ENCODE data around the gene TMEM80. TPM values are rescaled to one million over a fixed set of nuclear protein-coding genes. Genes with fewer than 3 reads are reported as not detected.

Gene TMEM80
- total and polyA plus RNA-seq, 10 of the 15 experiments (the other 5 are each of a cell fraction or from before 2014, with no cell fraction given) = 6.7 to 30.9 (median 20.7) TPM

- Histone ChIP-seq H3K9ac (ENCODE audit: control insufficient read depth, insufficient read depth, low read length) (peak overlapping the region; percentile 5; the same call in 1 of the 2 replicates), H4K20me1 (ENCODE audit: control insufficient read depth, insufficient read depth) (peaks cover 2% of the 10 kb centered on the region; the same call in 1 of the 2 replicates), H3K9me3 (replicated peaks; ENCODE audit: control insufficient read depth, insufficient read depth, low read length) (no peaks in the 10 kb centered on the region), H3K36me3 (ENCODE audit: control insufficient read depth in 2 of 2, insufficient read depth in 2 of 2, low read length in 1 of 2) (no peaks in the 10 kb centered on the region; a peak in 1 of 4 replicates), H3K27me3 (replicated peaks in 1 of 2; ENCODE audit: control insufficient read depth in 2 of 2, insufficient read depth in 2 of 2, low read length in 1 of 2) (no peaks in the 10 kb centered on the region), H3K79me2 (ENCODE audit: control insufficient read depth, insufficient read depth, low read length) (peaks cover 52% of the 10 kb centered on the region), H3K4me1 (ENCODE audit: control insufficient read depth, insufficient read depth, low read length) (peaks cover 4% of the 10 kb centered on the region), H2AFZ (ENCODE audit: control insufficient read depth, low read depth, low read length) (no peak overlapping the region), H3K4me3 (0 out of 2 replicates have a peak overlapping the region, but pooled peaks have one; percentile 41), H3K27ac (ENCODE audit: control insufficient read depth, insufficient read depth) (peak overlapping the region; percentile 14; the same call in 1 of the 2 replicates), H3K4me2 (ENCODE audit: control insufficient read depth, insufficient read depth) (peak overlapping the region; percentile 95)
- in situ Hi-C loops (cut with MboI) = no loop called here
- ATAC-seq (no peak), DNase-seq (ENCODE audit: low read depth, low spot score) (no peak), FAIRE-seq (no peak)
- intact Hi-C loops (cut with micrococcal nuclease; ENCODE audit: unreplicated experiment) = loop anchor here (5.0 kb wide), 1 partner anchor 48 kb away; the partner anchor contains the start of gene SLC25A22
- SMC1A ChIA-PET (ENCODE audit: uncharacterized antibody, unreplicated experiment) = interaction anchor here (2.4 kb wide), 1 partner anchor 14 kb away, joined by 8 read pairs; no protein-coding TSS in a partner anchor
- CTCF ChIA-PET = interaction anchor here (0.7 to 1.4 kb wide), 4 partner anchors 10 to 54 kb away, joined by 3 to 5 read pairs (median 4); partner anchors contain the start of gene TMEM80
- POLR2A ChIA-PET = interaction anchor here (0.7 to 2.4 kb wide), 3 partner anchors 26 to 503 kb away, joined by 4 to 10 read pairs (median 4); no protein-coding TSS in a partner anchor
- WGBS (ENCODE audit: insufficient coverage, insufficient replicate concordance, low lambda C conversion rate, missing lambda C conversion rate) = 81% methylated on average over 2 of the region's 2 CpGs
- RAD21 ChIA-PET (ENCODE audit: unreplicated experiment) = interaction anchor here (1.0 to 1.9 kb wide), 2 partner anchors 9 to 46 kb away, joined by 3 to 9 read pairs; no protein-coding TSS in a partner anchor
- BruUV-seq (replicated peaks) = no TSS peak
- TF ChIP-seq CTCF (IDR thresholded peaks at IDR 0.05 in 2 of 3, conservative IDR thresholded peaks at IDR 0.05 in 1 of 3; ENCODE audit: control insufficient read depth in 2 of 3, extremely low read depth in 1 of 3, insufficient read depth in 1 of 3, low read depth in 3 of 3, low read length in 3 of 3) = no peak
- no peak for TF ChIP-seq ZNF384 (IDR thresholded peaks at IDR 0.05; ENCODE audit: borderline replicate concordance, low read depth, low read length)
- no peak for TF ChIP-seq EZH2 (IDR thresholded peaks at IDR 0.05; ENCODE audit: borderline replicate concordance, control insufficient read depth, low read depth, low read length)
- no peak for TF ChIP-seq CREM (IDR thresholded peaks at IDR 0.05; ENCODE audit: low read depth)
- no peak for TF ChIP-seq CEBPZ (IDR thresholded peaks at IDR 0.05; ENCODE audit: low read depth, low read length)
- no peak for TF ChIP-seq SIX5 (IDR thresholded peaks at IDR 0.05; ENCODE audit: low read depth, low read length, severe bottlenecking)
- no peak for TF ChIP-seq HSF1 (IDR thresholded peaks at IDR 0.05; ENCODE audit: low read depth, low read length)
- TF ChIP-seq SRF (IDR thresholded peaks at IDR 0.05; ENCODE audit: low read depth in 2 of 2, low read length in 2 of 2) = no peak
- no peak for TF ChIP-seq IRF4 (IDR thresholded peaks at IDR 0.05; ENCODE audit: low read depth, low read length)
- no peak for TF ChIP-seq BCLAF1 (IDR thresholded peaks at IDR 0.05)
Measured at GRCh38 chr11:749731-750130, 54.1 kb downstream of the TMEM80 start.

Measured in GM12878 (cell line).